SK-N-SH (cell line): ENCODE results near the gene KCNAB1. TPM values are rescaled to one million over a fixed set of nuclear protein-coding genes. Genes with fewer than 3 reads are reported as not detected.
A peak's percentile ranks its signal among the peaks of the same experiment; 100 is the strongest.

Experiments
- CTCF ChIA-PET: fragments of 300-600, 350-600 bp; formaldehyde crosslinking; extraction: SDS; loops from one replicate; lab custom pipeline; 2021; lab: Yijun Ruan, JAX
- POLR2A ChIA-PET: fragments of 350-600 bp; sonication (Branson Sonifier 250); formaldehyde crosslinking; extraction: SDS; loops from one replicate; lab custom pipeline; 2020; ENCODE audit warnings: antibody characterized with exemption, inconsistent platforms; lab: Yijun Ruan, JAX
- DNase-seq: peaks from one replicate; pipeline ENCODE4 v3.0.0; 2012
- H2AFZ ChIP-seq: fragments of 200-600 bp; sonication (generic); 2 replicates; pipeline ENCODE4 v1.8.1; 2016; ENCODE audit warnings: antibody characterized with exemption, mild to moderate bottlenecking, low read depth
- H3F3A ChIP-seq: fragments of 200-600 bp; sonication (generic); replicated peaks from 2 replicates; pipeline ENCODE3; 2016; ENCODE audit warnings: antibody characterized with exemption, mild to moderate bottlenecking; ENCODE audit not compliant: insufficient read depth
- H3K27ac ChIP-seq, 2 experiments: fragments of 200-500 bp in 1 of 2; fragments of 200-600 bp in 1 of 2; sonication (Bioruptor generic) in 1 of 2; sonication (generic), shearing (Covaris generic) in 1 of 2; 2 replicates each; pipeline versions ENCODE4 v1.5.1 to v1.6.1; 2014 to 2016; ENCODE audit warnings: low read depth in 2 of 2, inconsistent platforms in 1 of 2, low read length in 1 of 2, mild to moderate bottlenecking in 1 of 2, mixed read lengths in 1 of 2
- H3K27me3 ChIP-seq: fragments of 200-600 bp; sonication (generic), shearing (Covaris generic); 2 replicates; pipeline ENCODE4 v1.6.1; 2016; ENCODE audit warnings: mixed run types; ENCODE audit not compliant: insufficient read depth
- H3K36me3 ChIP-seq, 2 experiments: fragments of 200-500 bp in 1 of 2; fragments of 200-600 bp in 1 of 2; sonication (Bioruptor generic) in 1 of 2; sonication (generic) in 1 of 2; replicated peaks in 1 of 2; 2 replicates each; pipeline versions ENCODE3 to v1.5.1; 2014 to 2016; ENCODE audit warnings: low read length in 1 of 2, mild to moderate bottlenecking in 1 of 2; ENCODE audit not compliant: insufficient read depth in 2 of 2, control insufficient read depth in 1 of 2
- H3K4me1 ChIP-seq, 2 experiments: fragments of 200-500 bp in 1 of 2; fragments of 200-600 bp in 1 of 2; sonication (Bioruptor generic) in 1 of 2; sonication (generic), shearing (Covaris generic) in 1 of 2; 2 replicates each; pipeline versions ENCODE4 v1.5.1 to v1.6.1; 2014 to 2016; ENCODE audit warnings: low read depth in 1 of 2, low read length in 1 of 2, mixed run types in 1 of 2; ENCODE audit not compliant: insufficient read depth in 2 of 2, control insufficient read depth in 1 of 2
- H3K4me2 ChIP-seq: fragments of 200-600 bp; sonication (generic), shearing (Covaris generic); 2 replicates; pipeline ENCODE4 v1.6.1; 2017; ENCODE audit warnings: mixed run types
- H3K4me3 ChIP-seq, 2 experiments: fragments of 200-500 bp in 1 of 2; fragments of 200-600 bp in 1 of 2; sonication (Bioruptor generic) in 1 of 2; sonication (generic), shearing (Covaris generic) in 1 of 2; 2 replicates each; pipeline versions ENCODE4 v1.5.1 to v1.8.1; 2014 to 2016; ENCODE audit warnings: low read depth in 2 of 2, inconsistent platforms in 1 of 2, low read length in 1 of 2, mild to moderate bottlenecking in 1 of 2, mixed read lengths in 1 of 2, moderate library complexity in 1 of 2
- H3K79me2 ChIP-seq: fragments of 200-600 bp; sonication (generic); 2 replicates; pipeline ENCODE4 v1.8.1; 2017; ENCODE audit warnings: mild to moderate bottlenecking; ENCODE audit not compliant: insufficient read depth
- H3K9ac ChIP-seq: fragments of 200-600 bp; sonication (generic); 2 replicates; pipeline ENCODE4 v1.6.1; 2017; ENCODE audit warnings: mixed run types
- H3K9me2 ChIP-seq: fragments of 200-600 bp; sonication (generic); 2 replicates; pipeline ENCODE4 v1.6.1; 2017; ENCODE audit warnings: mixed run types
- H3K9me3 ChIP-seq: fragments of 200-600 bp; sonication (generic); 2 replicates; pipeline ENCODE4 v1.6.1; 2017; ENCODE audit warnings: mixed run types, mild to moderate bottlenecking, moderate library complexity
- H4K20me1 ChIP-seq: fragments of 200-600 bp; sonication (generic); 2 replicates; pipeline ENCODE4 v1.6.1; 2017; ENCODE audit warnings: mild to moderate bottlenecking, mixed run types; ENCODE audit not compliant: insufficient read depth
- CHD2 ChIP-seq: fragments of 150-350 bp; IDR thresholded peaks from 2 replicates; pipeline ENCODE4 v1.6.1; 2018; ENCODE audit warnings: low read length; ENCODE audit not compliant: partially characterized antibody
- ELF1 ChIP-seq: IDR thresholded peaks from 2 replicates; pipeline ENCODE4 v1.4.0; 2012
- FOSL2 ChIP-seq: IDR thresholded peaks from 2 replicates; pipeline ENCODE4 v1.4.0; 2012; ENCODE audit warnings: low read depth, mild to moderate bottlenecking, moderate library complexity, borderline replicate concordance
- FOXM1 ChIP-seq: IDR thresholded peaks from 2 replicates; pipeline ENCODE4 v1.4.0; 2012; ENCODE audit warnings: low read depth, mild to moderate bottlenecking
- GATA2 ChIP-seq: sonication (generic); formaldehyde crosslinking; IDR thresholded peaks from 2 replicates; pipeline ENCODE4 v1.5.0; 2020; ENCODE audit warnings: mild to moderate bottlenecking, missing genetic modification reagents
- MEF2A ChIP-seq: IDR thresholded peaks from 2 replicates; pipeline ENCODE4 v1.4.0; 2012; ENCODE audit warnings: low read depth, borderline replicate concordance
- MXI1 ChIP-seq: IDR thresholded peaks from 2 replicates; pipeline ENCODE4 v1.6.1; 2012; ENCODE audit warnings: mild to moderate bottlenecking, low read depth, low read length, improper control_type of control experiment
- RXRA ChIP-seq: IDR thresholded peaks from 2 replicates; pipeline ENCODE4 v1.4.0; 2012; ENCODE audit warnings: low read depth, mild to moderate bottlenecking, borderline replicate concordance
- SIN3A ChIP-seq: IDR thresholded peaks from 2 replicates; pipeline ENCODE4 v1.6.1; 2012; ENCODE audit warnings: low read depth, mild to moderate bottlenecking, low read length, moderate library complexity, borderline replicate concordance
- SMC3 ChIP-seq: IDR thresholded peaks from 2 replicates; pipeline ENCODE4 v1.6.1; 2012; ENCODE audit warnings: low read depth, low read length, improper control_type of control experiment
- TCF12 ChIP-seq: IDR thresholded peaks from 2 replicates; pipeline ENCODE4 v1.4.0; 2012
- WGBS: methylation state at CpG from one replicate; pipeline ENCODE4 v1.1.6; 2017; ENCODE audit warnings: low lambda C conversion rate; 5-methylcytosine and 5-hydroxymethylcytosine counted together
- polyA plus RNA-seq, 3 experiments: library from polyadenylated mRNA; depleted of rRNA; stranded (reverse); fragments of >200 nt; gene quantifications; 2 replicates each; pipeline ENCODE4 v1.2.3, GENCODE V29; 2012
- TF ChIP-seq, protein P1 (sequence below): IDR thresholded peaks from 2 replicates; pipeline ENCODE4 v1.4.0; 2012; ENCODE audit warnings: low read depth, borderline replicate concordance
- TF ChIP-seq, protein P2 (sequence below): IDR thresholded peaks from 2 replicates; pipeline ENCODE4 v1.4.0; 2012; ENCODE audit warnings: low read depth
- TF ChIP-seq, protein P3 (sequence below): IDR thresholded peaks from 2 replicates; pipeline ENCODE4 v1.6.1; 2012; ENCODE audit warnings: mild to moderate bottlenecking, low read depth, low read length, moderate library complexity
- TF ChIP-seq, protein P4 (sequence below): IDR thresholded peaks from 2 replicates; pipeline ENCODE4 v1.4.0; 2012; ENCODE audit warnings: low read depth, borderline replicate concordance
- TF ChIP-seq, protein P5 (sequence below): IDR thresholded peaks from 2 replicates; pipeline ENCODE4; 2012

The KCNAB1 gene
- polyA plus RNA-seq, 1 of the 3 experiments (the other 2 are of a cell fraction): 82.1 TPM

DNA sequence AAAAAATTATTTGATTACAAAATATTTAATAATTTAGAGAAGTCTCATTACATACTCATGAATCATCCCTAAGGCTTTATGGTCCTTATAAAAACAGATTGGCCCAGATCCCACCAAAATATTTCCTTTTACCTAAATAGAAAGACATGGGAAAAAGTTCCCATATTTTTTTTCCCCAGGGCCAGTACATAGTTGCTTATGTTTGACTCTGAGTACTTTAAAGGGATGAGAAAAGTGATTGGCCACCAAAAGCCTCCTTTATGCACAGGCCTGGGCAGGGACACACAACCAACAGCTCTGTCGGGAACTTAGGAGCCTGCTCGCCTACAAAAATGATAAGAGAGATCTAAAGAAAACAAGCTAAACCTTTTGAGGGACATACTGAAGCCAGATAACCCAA is 22.3 kb downstream of the KCNAB1 start (continued):
- no peak for TF ChIP-seq TCF12
- TF ChIP-seq, all 33 proteins: peak for 0

DNA sequence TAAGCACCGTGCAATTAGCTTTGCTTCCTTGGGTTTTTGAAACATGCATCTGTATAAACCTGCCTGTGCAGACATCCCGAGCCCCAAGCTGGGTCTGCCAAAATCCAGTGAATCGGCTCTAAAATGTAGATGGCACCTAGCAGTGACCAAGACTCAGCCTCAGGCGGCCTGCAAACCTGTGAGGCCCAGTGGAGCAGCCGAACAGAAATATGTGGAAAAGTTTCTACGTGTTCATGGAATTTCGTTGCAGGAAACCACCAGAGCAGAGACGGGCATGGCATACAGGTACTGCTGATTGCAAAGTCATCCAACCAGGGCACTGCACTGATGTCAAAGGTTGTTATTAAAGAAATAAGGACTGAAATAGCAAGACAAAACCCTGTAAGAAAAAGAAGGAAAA is 22.8 kb downstream of the KCNAB1 start:
- no peak overlapping the region for H3K4me2 ChIP-seq
- H3F3A ChIP-seq: no peaks in the 10 kb centered on the region
- no peak overlapping the region for H3K9ac ChIP-seq
- no peaks in the 10 kb centered on the region for H3K9me3 ChIP-seq
- H3K27me3 ChIP-seq: no peaks in the 10 kb centered on the region
- H3K79me2 ChIP-seq: no peaks in the 10 kb centered on the region
- no peaks in the 10 kb centered on the region; a peak in 1 of 4 replicates for H3K4me1 ChIP-seq
- peak overlapping the region; percentile 36; the same call in 1 of the 2 replicates for H2AFZ ChIP-seq
- TF ChIP-seq RXRA (no peak), TCF12 (no peak), SIN3A (no peak), MXI1 (no peak), MEF2A (no peak), GATA2 (no peak), FOXM1 (no peak), FOSL2 (no peak), ELF1 (no peak), SMC3 (no peak), CHD2 (no peak)
- TF ChIP-seq, protein P1, sequence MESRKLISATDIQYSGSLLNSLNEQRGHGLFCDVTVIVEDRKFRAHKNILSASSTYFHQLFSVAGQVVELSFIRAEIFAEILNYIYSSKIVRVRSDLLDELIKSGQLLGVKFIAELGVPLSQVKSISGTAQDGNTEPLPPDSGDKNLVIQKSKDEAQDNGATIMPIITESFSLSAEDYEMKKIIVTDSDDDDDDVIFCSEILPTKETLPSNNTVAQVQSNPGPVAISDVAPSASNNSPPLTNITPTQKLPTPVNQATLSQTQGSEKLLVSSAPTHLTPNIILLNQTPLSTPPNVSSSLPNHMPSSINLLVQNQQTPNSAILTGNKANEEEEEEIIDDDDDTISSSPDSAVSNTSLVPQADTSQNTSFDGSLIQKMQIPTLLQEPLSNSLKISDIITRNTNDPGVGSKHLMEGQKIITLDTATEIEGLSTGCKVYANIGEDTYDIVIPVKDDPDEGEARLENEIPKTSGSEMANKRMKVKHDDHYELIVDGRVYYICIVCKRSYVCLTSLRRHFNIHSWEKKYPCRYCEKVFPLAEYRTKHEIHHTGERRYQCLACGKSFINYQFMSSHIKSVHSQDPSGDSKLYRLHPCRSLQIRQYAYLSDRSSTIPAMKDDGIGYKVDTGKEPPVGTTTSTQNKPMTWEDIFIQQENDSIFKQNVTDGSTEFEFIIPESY: no peak
- TF ChIP-seq, protein P2, sequence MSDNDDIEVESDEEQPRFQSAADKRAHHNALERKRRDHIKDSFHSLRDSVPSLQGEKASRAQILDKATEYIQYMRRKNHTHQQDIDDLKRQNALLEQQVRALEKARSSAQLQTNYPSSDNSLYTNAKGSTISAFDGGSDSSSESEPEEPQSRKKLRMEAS: no peak
- TF ChIP-seq, protein P3, sequence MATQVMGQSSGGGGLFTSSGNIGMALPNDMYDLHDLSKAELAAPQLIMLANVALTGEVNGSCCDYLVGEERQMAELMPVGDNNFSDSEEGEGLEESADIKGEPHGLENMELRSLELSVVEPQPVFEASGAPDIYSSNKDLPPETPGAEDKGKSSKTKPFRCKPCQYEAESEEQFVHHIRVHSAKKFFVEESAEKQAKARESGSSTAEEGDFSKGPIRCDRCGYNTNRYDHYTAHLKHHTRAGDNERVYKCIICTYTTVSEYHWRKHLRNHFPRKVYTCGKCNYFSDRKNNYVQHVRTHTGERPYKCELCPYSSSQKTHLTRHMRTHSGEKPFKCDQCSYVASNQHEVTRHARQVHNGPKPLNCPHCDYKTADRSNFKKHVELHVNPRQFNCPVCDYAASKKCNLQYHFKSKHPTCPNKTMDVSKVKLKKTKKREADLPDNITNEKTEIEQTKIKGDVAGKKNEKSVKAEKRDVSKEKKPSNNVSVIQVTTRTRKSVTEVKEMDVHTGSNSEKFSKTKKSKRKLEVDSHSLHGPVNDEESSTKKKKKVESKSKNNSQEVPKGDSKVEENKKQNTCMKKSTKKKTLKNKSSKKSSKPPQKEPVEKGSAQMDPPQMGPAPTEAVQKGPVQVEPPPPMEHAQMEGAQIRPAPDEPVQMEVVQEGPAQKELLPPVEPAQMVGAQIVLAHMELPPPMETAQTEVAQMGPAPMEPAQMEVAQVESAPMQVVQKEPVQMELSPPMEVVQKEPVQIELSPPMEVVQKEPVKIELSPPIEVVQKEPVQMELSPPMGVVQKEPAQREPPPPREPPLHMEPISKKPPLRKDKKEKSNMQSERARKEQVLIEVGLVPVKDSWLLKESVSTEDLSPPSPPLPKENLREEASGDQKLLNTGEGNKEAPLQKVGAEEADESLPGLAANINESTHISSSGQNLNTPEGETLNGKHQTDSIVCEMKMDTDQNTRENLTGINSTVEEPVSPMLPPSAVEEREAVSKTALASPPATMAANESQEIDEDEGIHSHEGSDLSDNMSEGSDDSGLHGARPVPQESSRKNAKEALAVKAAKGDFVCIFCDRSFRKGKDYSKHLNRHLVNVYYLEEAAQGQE: no peak
- TF ChIP-seq, protein P4, sequence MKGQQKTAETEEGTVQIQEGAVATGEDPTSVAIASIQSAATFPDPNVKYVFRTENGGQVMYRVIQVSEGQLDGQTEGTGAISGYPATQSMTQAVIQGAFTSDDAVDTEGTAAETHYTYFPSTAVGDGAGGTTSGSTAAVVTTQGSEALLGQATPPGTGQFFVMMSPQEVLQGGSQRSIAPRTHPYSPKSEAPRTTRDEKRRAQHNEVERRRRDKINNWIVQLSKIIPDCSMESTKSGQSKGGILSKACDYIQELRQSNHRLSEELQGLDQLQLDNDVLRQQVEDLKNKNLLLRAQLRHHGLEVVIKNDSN: no peak
- TF ChIP-seq, protein P5, sequence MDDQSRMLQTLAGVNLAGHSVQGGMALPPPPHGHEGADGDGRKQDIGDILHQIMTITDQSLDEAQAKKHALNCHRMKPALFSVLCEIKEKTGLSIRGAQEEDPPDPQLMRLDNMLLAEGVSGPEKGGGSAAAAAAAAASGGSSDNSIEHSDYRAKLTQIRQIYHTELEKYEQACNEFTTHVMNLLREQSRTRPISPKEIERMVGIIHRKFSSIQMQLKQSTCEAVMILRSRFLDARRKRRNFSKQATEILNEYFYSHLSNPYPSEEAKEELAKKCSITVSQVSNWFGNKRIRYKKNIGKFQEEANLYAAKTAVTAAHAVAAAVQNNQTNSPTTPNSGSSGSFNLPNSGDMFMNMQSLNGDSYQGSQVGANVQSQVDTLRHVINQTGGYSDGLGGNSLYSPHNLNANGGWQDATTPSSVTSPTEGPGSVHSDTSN: no peak
- ChIA-PET CTCF (interaction anchor here (0.9 to 2.2 kb wide), 6 partner anchors 9 to 994 kb away, joined by 3 to 8 read pairs (median 4); no protein-coding TSS in a partner anchor), POLR2A (no interaction called here)
- H3K27ac ChIP-seq: peak overlapping the region in 1 of 2 experiments; percentile 40; a peak in 1 of 4 replicates
- no peak overlapping the region for H3K4me3 ChIP-seq
- WGBS: 88% methylated on average over 5 of the region's 8 CpGs
- no peaks in the 10 kb centered on the region for H3K36me3 ChIP-seq
- no peak for DNase-seq
- H3K9me2 ChIP-seq: no peaks in the 10 kb centered on the region
- no peaks in the 10 kb centered on the region for H4K20me1 ChIP-seq
